ENCODE results near the gene TSPAN10.

- TF ChIP-seq RAD21 (IDR thresholded peaks at IDR 0.05; ENCODE audit: low read depth) (no peak), TAF1 (IDR thresholded peaks at IDR 0.05; ENCODE audit: low read depth) (no peak), USF1 (IDR thresholded peaks at IDR 0.05) (no peak), NFIC (IDR thresholded peaks at IDR 0.05) (no peak), EP300 (IDR thresholded peaks at IDR 0.05; ENCODE audit: borderline replicate concordance) (no peak), YY1 (IDR thresholded peaks at IDR 0.05; ENCODE audit: low read depth) (no peak), TEAD4 (IDR thresholded peaks at IDR 0.05) (no peak)
Measured at GRCh38 chr17:81682565-81683207, 45.7 kb downstream of the TSPAN10 start.
